ENCODE results near the gene MARK4.

GRCh38 chr19:45275370-45275971 is 24.4 kb downstream of the MARK4 start:
- TF ChIP-seq, protein P1, sequence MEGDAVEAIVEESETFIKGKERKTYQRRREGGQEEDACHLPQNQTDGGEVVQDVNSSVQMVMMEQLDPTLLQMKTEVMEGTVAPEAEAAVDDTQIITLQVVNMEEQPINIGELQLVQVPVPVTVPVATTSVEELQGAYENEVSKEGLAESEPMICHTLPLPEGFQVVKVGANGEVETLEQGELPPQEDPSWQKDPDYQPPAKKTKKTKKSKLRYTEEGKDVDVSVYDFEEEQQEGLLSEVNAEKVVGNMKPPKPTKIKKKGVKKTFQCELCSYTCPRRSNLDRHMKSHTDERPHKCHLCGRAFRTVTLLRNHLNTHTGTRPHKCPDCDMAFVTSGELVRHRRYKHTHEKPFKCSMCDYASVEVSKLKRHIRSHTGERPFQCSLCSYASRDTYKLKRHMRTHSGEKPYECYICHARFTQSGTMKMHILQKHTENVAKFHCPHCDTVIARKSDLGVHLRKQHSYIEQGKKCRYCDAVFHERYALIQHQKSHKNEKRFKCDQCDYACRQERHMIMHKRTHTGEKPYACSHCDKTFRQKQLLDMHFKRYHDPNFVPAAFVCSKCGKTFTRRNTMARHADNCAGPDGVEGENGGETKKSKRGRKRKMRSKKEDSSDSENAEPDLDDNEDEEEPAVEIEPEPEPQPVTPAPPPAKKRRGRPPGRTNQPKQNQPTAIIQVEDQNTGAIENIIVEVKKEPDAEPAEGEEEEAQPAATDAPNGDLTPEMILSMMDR (conservative IDR thresholded peaks at IDR 0.05): no peak
- TF ChIP-seq EZH2 (IDR thresholded peaks at IDR 0.05; ENCODE audit: low read depth): no peak
